RWPE1 (cell line): Measurements from ENCODE around the gene ESCO1.
"Not testable (repeated sequence)": the region's sequence is repeated elsewhere in the genome, so short reads cannot be mapped to it uniquely, and the experiment has no call there.

Experiments
- CTCF ChIA-PET: fragments of 350-600 bp; sonication (Branson Sonifier 250); formaldehyde crosslinking; extraction: SDS; loops from one replicate; lab custom pipeline; 2021; lab: Yijun Ruan, JAX
- POLR2A ChIA-PET: fragments of 400-600 bp; formaldehyde crosslinking; extraction: SDS; loops from one replicate; lab custom pipeline; 2020; ENCODE audit warnings: antibody characterized with exemption; ENCODE audit not compliant: low non-redundant PET; lab: Yijun Ruan, JAX
- DNase-seq: peaks from one replicate; pipeline ENCODE4 v3.0.0; 2012; ENCODE audit warnings: low spot score
- H3K27ac ChIP-seq: fragments of 450-650 bp; 2 replicates; pipeline ENCODE4 v1.5.1; 2017
- CTCF ChIP-seq: fragments of 450-650 bp; conservative IDR thresholded peaks from 2 replicates; pipeline ENCODE4 v1.5.1; 2017; ENCODE audit warnings: low read depth, mild to moderate bottlenecking

The ESCO1 gene

GRCh38 chr18:21629089-21629832 is 28.8 kb upstream of the ESCO1 start:
- DNase-seq, result no peak
- POLR2A ChIA-PET, result no interaction called here
- CTCF ChIA-PET, result interaction anchor here (1.0 kb wide), 1 partner anchor 28 kb away, joined by 3 read pairs; the partner anchor contains the start of gene ESCO1
- no peak for TF ChIP-seq CTCF
- no peak overlapping the region for H3K27ac ChIP-seq

GRCh38 chr18:21621640-21622039 is 21.1 kb upstream of the ESCO1 start:
- CTCF ChIA-PET, POLR2A ChIA-PET, DNase-seq: not testable (repeated sequence)
- peak overlapping the region; percentile 17; the same call in 1 of the 2 replicates for H3K27ac ChIP-seq

GRCh38 chr18:21612125-21613039 is 11.9 kb upstream of the ESCO1 start, which contains the start of gene SNRPD1:
Gene SNRPD1 (plus strand): TSS chr18:21612314. CDS start chr18:21612430, 116 bp downstream.
- POLR2A ChIA-PET, result no interaction called here
- peak; percentile 94 for TF ChIP-seq CTCF
- CTCF ChIA-PET, result interaction anchor here (0.6 to 3.9 kb wide), 3 partner anchors 11 to 82 kb away, joined by 3 to 21 read pairs (median 3); partner anchors contain the start of gene ESCO1
- peak; percentile 89 for DNase-seq
- peak within 1 kb of the TSS; percentile 90 for H3K27ac ChIP-seq

- peak overlapping the region; percentile 90 for H3K27ac ChIP-seq
- DNase-seq, result not testable (repeated sequence)
- ChIA-PET POLR2A (interaction anchor here (0.6 kb wide), 2 partner anchors 10 to 114 kb away, joined by 3 to 4 read pairs; no protein-coding TSS in a partner anchor), CTCF (interaction anchor here (0.6 to 3.9 kb wide), 2 partner anchors 10 to 83 kb away, joined by 3 to 21 read pairs; partner anchors contain the start of gene ESCO1)
Measured at GRCh38 chr18:21611401-21612124, 11.1 kb upstream of the ESCO1 start.

GRCh38 chr18:21605213-21605612 is 4.7 kb upstream of the ESCO1 start:
- no peak overlapping the region for H3K27ac ChIP-seq
- no peak for DNase-seq
- POLR2A ChIA-PET, result no interaction called here
- CTCF ChIA-PET, result no interaction called here
- TF ChIP-seq CTCF, result no peak

- ChIA-PET POLR2A (no interaction called here), CTCF (no interaction called here)
- TF ChIP-seq CTCF, result no peak
- no peak for DNase-seq
- H3K27ac ChIP-seq, result no peak overlapping the region
Measured at GRCh38 chr18:21604671-21605070, 4.2 kb upstream of the ESCO1 start.

- ChIA-PET POLR2A (no interaction called here), CTCF (interaction anchor here (0.6 to 2.4 kb wide), 3 partner anchors 9 to 61 kb away, joined by 3 to 21 read pairs (median 4); partner anchors contain the start of gene SNRPD1)
- H3K27ac ChIP-seq, result peak overlapping the region; percentile 98; the same call in 1 of the 2 replicates
- DNase-seq, result no peak
- no peak for TF ChIP-seq CTCF
Measured at GRCh38 chr18:21602299-21602587, 1.7 kb upstream of the ESCO1 start.
